Spinal cord (tissue), 10 donors: ENCODE results near the gene EFNA3. TPM values are rescaled to one million over a fixed set of nuclear protein-coding genes. Genes with fewer than 3 reads are reported as not detected.

Experiments
- DNase-seq, 6 donors: peaks; one replicate each; pipeline versions ENCODE4 v3.0.0 to v3.0.0-alpha.2; 2013 to 2015; ENCODE audit warnings: low spot score in 6 of 6, low read depth in 4 of 6
- H3K27ac ChIP-seq: one replicate; pipeline ENCODE4 v1.5.1; 2013; ENCODE audit warnings: low read depth, low read length, control low read depth
- H3K27me3 ChIP-seq: one replicate; pipeline ENCODE4 v1.6.1; 2013; ENCODE audit warnings: low read length; ENCODE audit not compliant: control insufficient read depth, insufficient read depth
- H3K36me3 ChIP-seq: one replicate; pipeline ENCODE4 v1.6.1; 2013; ENCODE audit warnings: low read length; ENCODE audit not compliant: control insufficient read depth, insufficient read depth
- H3K4me1 ChIP-seq: one replicate; pipeline ENCODE4 v1.6.1; 2013; ENCODE audit warnings: low read length; ENCODE audit not compliant: control insufficient read depth, insufficient read depth
- H3K4me3 ChIP-seq: one replicate; pipeline ENCODE4 v1.5.1; 2013; ENCODE audit warnings: low read depth, low read length, control low read depth
- H3K9me3 ChIP-seq: one replicate; pipeline ENCODE4 v1.6.1; 2013; ENCODE audit warnings: low read length; ENCODE audit not compliant: control insufficient read depth, insufficient read depth
- WGBS: methylation state at CpG from one replicate; pipeline ENCODE4 v1.1.5; 2013; ENCODE audit warnings: missing lambda C conversion rate; ENCODE audit not compliant: insufficient coverage; 5-methylcytosine and 5-hydroxymethylcytosine counted together
- polyA plus RNA-seq, 2 donors: library from polyadenylated mRNA; unstranded; fragments of 120-200 nt; gene quantifications; one replicate each; pipeline ENCODE4 v1.2.1, GENCODE V29; 2013; ENCODE audit not compliant: insufficient read length in 2 of 2
- total RNA-seq, 2 donors: library from RNA; depleted of rRNA in 1 of 2; stranded (reverse); fragments of 120-200 nt in 1 of 2; fragments of >200 nt in 1 of 2; gene quantifications; one replicate each; pipeline versions ENCODE4 v1.2.3 to v1.2.4, GENCODE V29; 2013 to 2014
- donor health status: healthy.

Gene EFNA3
- total and polyA plus RNA-seq, 4 donors, result 12.3 to 50.6 (median 30.1) TPM

DNA sequence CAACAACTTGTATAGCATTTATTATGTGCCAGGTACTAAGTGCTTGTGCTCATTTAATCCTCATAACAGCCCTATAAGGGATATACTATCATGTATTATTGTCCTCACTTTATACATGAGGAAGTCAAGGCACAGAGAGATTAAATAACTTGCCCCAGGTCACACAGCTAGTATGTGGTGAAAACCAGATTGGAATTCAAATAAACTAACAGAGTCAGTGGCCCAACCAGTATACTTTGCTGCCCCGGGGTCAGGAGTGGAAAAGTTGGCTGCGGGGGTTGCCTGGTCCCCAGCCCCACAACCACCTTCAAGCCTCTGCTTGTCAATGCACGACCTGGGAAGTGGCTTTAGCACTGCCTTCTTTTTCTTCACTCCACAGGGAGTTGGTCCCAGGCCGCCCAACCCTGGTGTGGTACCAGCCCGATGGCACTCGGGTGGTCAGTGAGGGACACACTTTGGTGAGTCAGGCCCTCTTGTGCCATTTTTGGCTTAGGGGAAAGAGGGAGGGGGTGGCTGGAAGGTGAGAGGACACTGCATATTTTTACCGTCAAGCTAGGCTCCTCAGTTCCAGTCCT is 25.0 kb upstream of the EFNA3 start:
- Histone ChIP-seq H3K4me3 (no peak overlapping the region), H3K4me1 (peaks cover 33% of the 10 kb centered on the region), H3K9me3 (no peaks in the 10 kb centered on the region), H3K27ac (no peak overlapping the region), H3K27me3 (no peaks in the 10 kb centered on the region), H3K36me3 (peaks cover 42% of the 10 kb centered on the region)
- DNase-seq, result no peak
- 94% methylated on average over 6 of the region's 7 CpGs for WGBS

DNA sequence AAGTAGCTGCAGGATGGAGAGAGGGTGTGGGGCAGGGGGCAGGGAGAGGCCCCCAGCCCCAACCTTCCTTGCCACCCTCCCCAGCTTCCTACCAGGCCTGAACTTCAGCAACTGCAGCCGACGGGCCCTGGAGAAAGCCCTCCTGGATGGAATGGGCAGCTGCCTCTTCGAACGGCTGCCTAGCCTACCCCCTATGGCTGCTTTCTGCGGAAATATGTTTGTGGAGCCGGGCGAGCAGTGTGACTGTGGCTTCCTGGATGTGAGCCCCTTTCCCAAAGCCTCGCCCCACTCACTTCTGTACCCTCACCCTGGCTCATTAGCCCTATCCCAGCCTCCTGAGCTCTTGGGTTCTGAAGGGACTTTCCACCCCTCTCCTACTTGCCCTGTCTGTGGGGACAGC is 21.5 kb upstream of the EFNA3 start:
- Histone ChIP-seq H3K4me3 (no peak overlapping the region), H3K36me3 (peaks cover 66% of the 10 kb centered on the region), H3K9me3 (no peaks in the 10 kb centered on the region), H3K27ac (no peak overlapping the region), H3K27me3 (peaks cover 2% of the 10 kb centered on the region), H3K4me1 (peaks cover 24% of the 10 kb centered on the region)
- WGBS, result 93% methylated on average over 8 of the region's 8 CpGs
- no peak for DNase-seq

DNA sequence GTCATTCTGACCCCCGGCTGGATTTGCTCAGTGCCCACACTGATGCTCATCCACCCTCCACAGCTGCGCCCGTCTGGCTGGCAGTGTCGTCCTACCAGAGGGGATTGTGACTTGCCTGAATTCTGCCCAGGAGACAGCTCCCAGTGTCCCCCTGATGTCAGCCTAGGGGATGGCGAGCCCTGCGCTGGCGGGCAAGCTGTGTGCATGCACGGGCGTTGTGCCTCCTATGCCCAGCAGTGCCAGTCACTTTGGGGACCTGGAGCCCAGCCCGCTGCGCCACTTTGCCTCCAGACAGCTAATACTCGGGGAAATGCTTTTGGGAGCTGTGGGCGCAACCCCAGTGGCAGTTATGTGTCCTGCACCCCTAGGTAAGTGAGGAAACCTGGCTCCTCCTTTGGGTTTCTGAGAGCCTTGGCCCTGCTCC is 20.8 kb upstream of the EFNA3 start:
- peaks cover 24% of the 10 kb centered on the region for H3K4me1 ChIP-seq
- no peak overlapping the region for H3K4me3 ChIP-seq
- H3K9me3 ChIP-seq, result no peaks in the 10 kb centered on the region
- WGBS, result 93% methylated on average over 13 of the region's 13 CpGs
- DNase-seq, result no peak
- no peak overlapping the region for H3K27ac ChIP-seq
- H3K36me3 ChIP-seq, result peaks cover 68% of the 10 kb centered on the region
- peaks cover 7% of the 10 kb centered on the region for H3K27me3 ChIP-seq

DNA sequence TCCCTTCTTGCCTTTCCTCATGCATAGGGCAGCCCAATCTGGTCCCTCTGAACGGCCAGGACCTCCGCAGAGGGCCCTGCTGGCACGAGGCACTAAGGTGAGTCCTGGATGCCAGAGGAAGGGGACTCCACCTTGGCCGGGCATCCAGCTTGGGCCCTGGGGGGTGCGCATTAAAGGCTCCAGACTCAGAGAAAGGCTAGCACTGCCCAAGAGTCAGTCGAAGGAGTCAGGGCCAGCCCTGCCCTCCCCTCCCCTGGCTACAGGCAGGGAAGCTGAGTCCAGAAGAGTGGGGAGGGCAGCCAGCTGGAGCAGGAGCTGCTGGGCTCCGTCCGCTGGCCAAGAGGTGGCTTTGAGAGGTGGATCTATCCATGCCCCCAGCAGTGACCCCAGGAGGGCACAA is 17.9 kb upstream of the EFNA3 start:
- 75% methylated on average over 8 of the region's 8 CpGs for WGBS
- no peak for DNase-seq
- Histone ChIP-seq H3K4me1 (peaks cover 36% of the 10 kb centered on the region), H3K27ac (no peak overlapping the region), H3K9me3 (no peaks in the 10 kb centered on the region), H3K27me3 (peaks cover 11% of the 10 kb centered on the region), H3K36me3 (peaks cover 54% of the 10 kb centered on the region), H3K4me3 (no peak overlapping the region)

DNA sequence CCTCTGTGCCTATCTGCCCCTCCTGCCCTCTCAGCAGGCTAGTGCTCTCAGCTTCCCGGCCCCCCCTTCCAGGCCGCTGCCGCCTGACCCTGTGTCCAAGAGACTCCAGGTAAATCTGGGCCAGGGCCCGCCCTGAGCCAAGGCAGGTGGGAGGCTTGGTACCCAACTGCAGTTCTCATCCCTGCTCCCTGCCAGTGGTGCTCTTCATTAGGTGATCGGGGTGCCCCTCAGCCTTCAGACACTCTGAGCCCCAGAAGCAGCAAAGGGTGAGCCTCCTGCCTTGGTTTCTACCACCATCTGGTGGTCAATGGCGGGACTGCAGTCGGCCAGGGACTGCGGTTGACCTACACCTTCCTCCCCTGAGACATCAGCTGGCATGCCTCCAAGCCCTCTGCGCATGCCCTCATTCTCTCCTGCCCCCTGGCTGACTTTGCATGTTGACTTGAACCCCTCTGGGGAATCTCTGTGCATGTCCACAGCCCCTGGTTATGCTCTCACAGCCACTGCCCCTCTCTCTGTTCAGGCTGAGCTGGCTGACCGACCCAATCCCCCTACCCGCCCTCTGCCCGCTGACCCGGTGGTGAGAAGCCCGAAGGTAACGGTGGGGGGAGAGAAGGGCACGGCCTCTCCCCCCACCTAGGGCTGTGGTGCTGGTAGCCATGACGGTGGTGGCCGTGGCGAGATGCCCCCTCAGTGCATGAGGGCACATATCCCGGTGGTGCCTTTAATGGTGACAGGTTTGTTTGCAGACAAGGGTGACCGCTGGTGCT is 17.1 kb upstream of the EFNA3 start:
- DNase-seq, result peak in 2 of 6 donors; percentile 87 to 92
- Histone ChIP-seq H3K9me3 (no peaks in the 10 kb centered on the region), H3K36me3 (peaks cover 49% of the 10 kb centered on the region), H3K4me1 (peaks cover 36% of the 10 kb centered on the region), H3K4me3 (no peak overlapping the region), H3K27ac (no peak overlapping the region), H3K27me3 (peaks cover 11% of the 10 kb centered on the region)
- 23% methylated on average over 18 of the region's 21 CpGs for WGBS

DNA sequence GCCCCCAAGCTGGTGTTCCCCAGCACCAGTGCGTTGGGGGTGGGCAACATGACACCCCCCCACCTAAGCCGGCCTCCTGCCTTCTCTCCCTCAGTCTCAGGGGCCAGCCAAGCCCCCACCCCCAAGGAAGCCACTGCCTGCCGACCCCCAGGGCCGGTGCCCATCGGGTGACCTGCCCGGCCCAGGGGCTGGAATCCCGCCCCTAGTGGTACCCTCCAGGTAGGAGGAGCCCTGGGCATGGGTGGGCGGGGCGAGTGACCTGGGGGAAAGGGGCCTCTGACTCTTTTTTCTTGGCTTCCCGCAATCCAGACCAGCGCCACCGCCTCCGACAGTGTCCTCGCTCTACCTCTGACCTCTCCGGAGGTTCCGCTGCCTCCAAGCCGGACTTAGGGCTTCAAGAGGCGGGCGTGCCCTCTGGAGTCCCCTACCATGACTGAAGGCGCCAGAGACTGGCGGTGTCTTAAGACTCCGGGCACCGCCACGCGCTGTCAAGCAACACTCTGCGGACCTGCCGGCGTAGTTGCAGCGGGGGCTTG is 16.4 kb upstream of the EFNA3 start:
- no peak for DNase-seq
- H3K27me3 ChIP-seq, result peaks cover 11% of the 10 kb centered on the region
- 9% methylated on average over 28 of the region's 29 CpGs for WGBS
- H3K4me1 ChIP-seq, result peaks cover 36% of the 10 kb centered on the region
- no peak overlapping the region for H3K27ac ChIP-seq
- peaks cover 44% of the 10 kb centered on the region for H3K36me3 ChIP-seq
- H3K9me3 ChIP-seq, result no peaks in the 10 kb centered on the region
- no peak overlapping the region for H3K4me3 ChIP-seq

DNA sequence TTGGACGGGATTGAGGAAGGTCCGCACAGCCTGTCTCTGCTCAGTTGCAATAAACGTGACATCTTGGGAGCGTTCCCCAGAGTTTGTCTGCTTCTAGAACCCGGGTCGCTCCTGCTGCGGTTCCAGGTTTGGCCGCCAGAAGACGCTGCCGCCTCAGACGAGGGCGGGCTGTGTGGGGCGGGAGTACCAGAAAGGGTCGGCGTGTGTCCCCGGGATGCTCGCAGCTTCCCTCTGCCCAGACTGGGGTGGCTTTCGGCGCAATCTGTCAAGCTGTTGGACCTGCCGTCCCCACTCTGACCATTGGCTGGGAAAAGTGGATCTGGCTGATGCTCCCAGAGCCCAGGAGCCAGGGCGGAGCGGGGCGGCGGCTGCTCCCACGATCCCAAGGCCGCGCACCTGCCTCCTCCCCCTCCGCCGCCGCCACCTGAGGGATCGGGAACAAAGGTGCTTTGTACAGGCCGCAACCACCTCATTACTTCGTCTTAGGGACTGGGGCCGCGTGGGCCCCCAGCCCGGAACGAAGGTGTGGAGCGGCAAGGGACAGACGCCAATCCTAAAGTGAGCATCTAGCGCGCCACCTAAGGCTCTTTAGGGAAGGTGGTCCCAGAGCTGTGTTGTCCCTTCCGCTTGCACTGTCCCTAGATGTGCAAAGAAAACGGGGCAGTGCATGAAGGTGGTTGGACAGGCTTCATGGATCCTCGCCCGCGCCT is 15.8 kb upstream of the EFNA3 start:
- 5% methylated on average over 41 of the region's 46 CpGs for WGBS
- Histone ChIP-seq H3K4me1 (peaks cover 36% of the 10 kb centered on the region), H3K27me3 (peaks cover 11% of the 10 kb centered on the region), H3K27ac (no peak overlapping the region), H3K4me3 (peak overlapping the region; percentile 92), H3K9me3 (no peaks in the 10 kb centered on the region), H3K36me3 (peaks cover 38% of the 10 kb centered on the region)
- peak in 2 of 6 donors; percentile 54 to 59 for DNase-seq

DNA sequence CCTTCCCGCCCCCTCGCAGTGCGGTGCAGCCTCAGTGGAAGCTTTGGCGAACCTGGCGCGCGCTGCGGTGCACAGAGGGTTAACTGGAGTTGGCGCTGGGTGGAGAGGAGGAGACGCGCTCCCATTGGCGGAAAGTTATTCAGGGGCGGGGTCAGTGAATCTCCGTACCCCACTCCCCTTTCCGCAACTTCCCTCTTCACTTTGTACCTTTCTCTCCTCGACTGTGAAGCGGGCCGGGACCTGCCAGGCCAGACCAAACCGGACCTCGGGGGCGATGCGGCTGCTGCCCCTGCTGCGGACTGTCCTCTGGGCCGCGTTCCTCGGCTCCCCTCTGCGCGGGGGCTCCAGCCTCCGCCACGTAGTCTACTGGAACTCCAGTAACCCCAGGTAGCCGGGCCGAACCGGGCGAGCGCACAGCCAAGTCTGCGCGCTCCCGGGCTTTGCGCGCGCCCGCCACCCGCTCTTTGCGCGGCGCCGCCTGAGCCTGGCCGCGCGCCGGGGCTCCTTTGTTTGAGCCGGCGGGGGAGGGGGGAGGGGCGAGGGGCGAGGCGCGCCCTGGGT is 15.0 kb upstream of the EFNA3 start, which contains the start of gene EFNA4:
EFNA4 (plus strand) TSS at position 191 of the 561 bp plus-strand sequence; CDS start at position 275, 84 bp downstream.
- H3K9me3 ChIP-seq, result no peaks in the 10 kb centered on the region
- peaks cover 11% of the 10 kb centered on the region for H3K27me3 ChIP-seq
- peak within 1 kb of the TSS; percentile 92 for H3K4me3 ChIP-seq
- peaks cover 36% of the 10 kb centered on the region for H3K4me1 ChIP-seq
- WGBS, result 0% methylated on average over 47 of the region's 57 CpGs
- H3K27ac ChIP-seq, result peak within 1 kb of the TSS; percentile 94
- DNase-seq, result peak in 2 of 6 donors; percentile 93 to 94
- H3K36me3 ChIP-seq, result peaks cover 30% of the 10 kb centered on the region

DNA sequence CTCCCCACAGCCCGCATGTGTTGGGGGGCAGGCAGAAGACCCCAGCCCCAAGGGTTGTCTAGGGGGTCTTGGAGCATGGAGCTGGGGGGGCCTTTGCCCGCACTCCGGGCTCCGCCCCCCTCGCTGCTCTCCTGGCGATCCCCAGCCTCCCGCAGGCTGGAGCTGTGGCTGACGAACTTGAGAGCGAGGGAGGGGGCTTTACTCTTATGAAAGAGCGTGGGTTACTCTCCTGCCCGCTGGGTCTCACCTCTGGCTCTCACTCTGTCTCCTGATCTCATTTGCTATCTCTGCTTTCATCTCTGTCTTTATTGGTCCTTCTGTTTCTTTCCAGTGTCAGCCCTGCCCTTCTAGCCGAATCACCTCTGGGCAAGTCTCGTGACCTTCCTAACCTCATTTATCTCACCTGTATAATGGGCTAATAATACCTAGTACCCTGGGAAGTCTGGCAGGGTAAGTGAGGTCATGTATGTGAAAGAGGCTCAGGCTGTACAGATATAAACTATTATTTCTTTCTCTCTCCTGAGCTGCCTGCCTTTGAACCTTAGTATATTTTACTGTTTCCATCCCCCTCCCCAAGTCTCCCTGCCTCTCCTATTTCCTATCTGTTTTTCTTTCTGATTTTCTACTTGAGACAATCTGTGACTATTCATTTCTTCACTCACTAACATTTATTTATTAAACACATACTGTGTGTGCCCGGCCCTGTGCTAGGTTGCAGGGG is 14.4 kb upstream of the EFNA3 start:
- H3K27ac ChIP-seq, result no peak overlapping the region
- H3K36me3 ChIP-seq, result peaks cover 26% of the 10 kb centered on the region
- no peaks in the 10 kb centered on the region for H3K9me3 ChIP-seq
- peak in 1 of 6 donors; percentile 52 for DNase-seq
- H3K4me3 ChIP-seq, result peak overlapping the region; percentile 92
- H3K4me1 ChIP-seq, result peaks cover 39% of the 10 kb centered on the region
- H3K27me3 ChIP-seq, result peaks cover 11% of the 10 kb centered on the region
- 0% methylated on average over 11 of the region's 14 CpGs for WGBS
